Astrocyte (in vitro differentiated cells and primary cell): Measurements from ENCODE around the gene LTBP3. TPM values are rescaled to one million over a fixed set of nuclear protein-coding genes. Genes with fewer than 3 reads are reported as not detected.

Source experiments
- DNase-seq: peaks from one replicate; pipeline ENCODE4 v3.0.0-alpha.2; 2010; ENCODE audit warnings: low read depth
- FAIRE-seq: peaks from 2 replicates; lab custom pipeline; 2011; peaks lifted over from hg19 to GRCh38; lab: Jason Lieb, UNC
- H2AFZ ChIP-seq: 2 replicates; pipeline ENCODE4 v1.6.0; 2012; ENCODE audit warnings: low read depth, low read length, inconsistent platforms
- H3K27ac ChIP-seq: 2 replicates; pipeline ENCODE4 v1.5.1; 2011; ENCODE audit warnings: low read depth, low read length, inconsistent platforms
- H3K27me3 ChIP-seq: 2 replicates; pipeline ENCODE4 v1.6.0; 2011; ENCODE audit warnings: low read length, inconsistent platforms; ENCODE audit not compliant: insufficient read depth
- H3K36me3 ChIP-seq: 2 replicates; pipeline ENCODE4 v1.5.1; 2011; ENCODE audit warnings: low read length, inconsistent platforms; ENCODE audit not compliant: insufficient read depth
- H3K4me1 ChIP-seq: 2 replicates; pipeline ENCODE4 v1.5.1; 2011; ENCODE audit warnings: low read length, inconsistent platforms; ENCODE audit not compliant: insufficient read depth
- H3K4me2 ChIP-seq: 2 replicates; pipeline ENCODE4 v1.6.0; 2012; ENCODE audit warnings: low read length, inconsistent platforms
- H3K4me3 ChIP-seq: 2 replicates; pipeline ENCODE4 v1.5.1; 2011; ENCODE audit warnings: low read depth, mild to moderate bottlenecking, low read length, inconsistent platforms; ENCODE audit not compliant: insufficient read depth
- H3K79me2 ChIP-seq: 2 replicates; pipeline ENCODE4 v1.6.0; 2012; ENCODE audit warnings: mild to moderate bottlenecking, low read length, inconsistent platforms; ENCODE audit not compliant: insufficient read depth
- H3K9ac ChIP-seq: 2 replicates; pipeline ENCODE4 v1.6.0; 2012; ENCODE audit warnings: mild to moderate bottlenecking, low read length, inconsistent platforms
- H3K9me3 ChIP-seq: 2 replicates; pipeline ENCODE4 v1.5.1; 2012; ENCODE audit warnings: low read depth, mild to moderate bottlenecking, low read length, inconsistent platforms; ENCODE audit not compliant: insufficient read depth
- H4K20me1 ChIP-seq: 2 replicates; pipeline ENCODE4 v1.6.0; 2012; ENCODE audit warnings: low read length, inconsistent platforms; ENCODE audit not compliant: insufficient read depth
- H3K27ac Mint-ChIP-seq: one replicate; pipeline ENCODE4 v1.8.0; 2021; ENCODE audit warnings: mild to moderate bottlenecking, mixed read lengths; ENCODE audit not compliant: unreplicated experiment
- H3K27me3 Mint-ChIP-seq: one replicate; pipeline ENCODE4 v1.8.0; 2021; ENCODE audit warnings: low read depth, mixed read lengths; ENCODE audit not compliant: unreplicated experiment
- H3K36me3 Mint-ChIP-seq: one replicate; pipeline ENCODE4 v1.8.0; 2021; ENCODE audit warnings: low read depth, mixed read lengths; ENCODE audit not compliant: unreplicated experiment
- H3K4me1 Mint-ChIP-seq: one replicate; pipeline ENCODE4 v1.8.0; 2021; ENCODE audit warnings: low read depth, mixed read lengths; ENCODE audit not compliant: unreplicated experiment
- H3K4me3 Mint-ChIP-seq: one replicate; pipeline ENCODE4 v1.8.0; 2021; ENCODE audit warnings: mild to moderate bottlenecking, moderate library complexity, mixed read lengths; ENCODE audit not compliant: unreplicated experiment
- H3K9me3 Mint-ChIP-seq: one replicate; pipeline ENCODE4 v1.8.0; 2021; ENCODE audit warnings: mild to moderate bottlenecking, mixed read lengths; ENCODE audit not compliant: unreplicated experiment
- CTCF ChIP-seq: IDR thresholded peaks from 2 replicates; pipeline ENCODE4 v1.5.1; 2011; ENCODE audit warnings: low read depth, mild to moderate bottlenecking, inconsistent platforms, low read length, moderate library complexity; ENCODE audit not compliant: insufficient read depth
- EZH2 ChIP-seq: IDR thresholded peaks from 2 replicates; pipeline ENCODE4 v1.6.1; 2012; ENCODE audit warnings: mild to moderate bottlenecking, low read length, inconsistent platforms; ENCODE audit not compliant: insufficient read depth
- total RNA-seq: library from RNA; stranded (reverse); gene quantifications from 2 replicates; pipeline ENCODE4 v1.2.1, GENCODE V29; 2021

LTBP3 gene
- total RNA-seq, 1 donor from 2014 or later: 33.2 TPM

- H3K4me1 Mint-ChIP-seq: peaks cover 21% of the 10 kb centered on the region
- Histone ChIP-seq H3K27ac (peak overlapping the region; percentile 96), H4K20me1 (peaks cover 65% of the 10 kb centered on the region), H3K4me2 (peak overlapping the region; percentile 84), H2AFZ (no peak overlapping the region), H3K9me3 (no peaks in the 10 kb centered on the region), H3K9ac (peak overlapping the region; percentile 100), H3K27me3 (no peaks in the 10 kb centered on the region), H3K36me3 (peaks cover 52% of the 10 kb centered on the region), H3K79me2 (peaks cover 98% of the 10 kb centered on the region), H3K4me1 (peaks cover 28% of the 10 kb centered on the region), H3K4me3 (peak overlapping the region; percentile 100)
- DNase-seq: peak; percentile 20
- no peak overlapping the region for H3K4me3 Mint-ChIP-seq
- H3K36me3 Mint-ChIP-seq: peaks cover 18% of the 10 kb centered on the region
- H3K27ac Mint-ChIP-seq: no peak overlapping the region
- H3K27me3 Mint-ChIP-seq: no peaks in the 10 kb centered on the region
- TF ChIP-seq EZH2 (no peak), CTCF (no peak)
- peaks cover 5% of the 10 kb centered on the region for H3K9me3 Mint-ChIP-seq
- no peak for FAIRE-seq
These were observed 57.6 kb downstream of the LTBP3 start for GRCh38 chr11:65500387-65501185.

GRCh38 chr11:65499713-65500386, 58.3 kb downstream of the LTBP3 start:
- H3K27ac Mint-ChIP-seq: no peak overlapping the region
- Histone ChIP-seq H3K9me3 (no peaks in the 10 kb centered on the region), H3K27ac (peak overlapping the region; percentile 96), H3K27me3 (no peaks in the 10 kb centered on the region), H3K4me3 (peak overlapping the region; percentile 100), H4K20me1 (peaks cover 58% of the 10 kb centered on the region), H3K4me2 (peak overlapping the region; percentile 84), H2AFZ (no peak overlapping the region), H3K79me2 (peaks cover 95% of the 10 kb centered on the region), H3K4me1 (peaks cover 28% of the 10 kb centered on the region), H3K36me3 (peaks cover 45% of the 10 kb centered on the region), H3K9ac (peak overlapping the region; percentile 100)
- FAIRE-seq (no peak), DNase-seq (no peak)
- H3K36me3 Mint-ChIP-seq: peaks cover 12% of the 10 kb centered on the region
- peaks cover 21% of the 10 kb centered on the region for H3K4me1 Mint-ChIP-seq
- no peak for TF ChIP-seq EZH2
- no peak for TF ChIP-seq CTCF
- H3K4me3 Mint-ChIP-seq: no peak overlapping the region
- H3K9me3 Mint-ChIP-seq: peaks cover 5% of the 10 kb centered on the region
- H3K27me3 Mint-ChIP-seq: no peaks in the 10 kb centered on the region
